HepG2 (cell line): ENCODE measurements around the gene RHBDD1. TPM values are rescaled to one million over a fixed set of nuclear protein-coding genes. Genes with fewer than 3 reads are reported as not detected.

Experiments used
- GLI4 ChIP-seq: sonication (generic); formaldehyde crosslinking; IDR thresholded peaks from 2 replicates; pipeline ENCODE4 v1.5.1; 2020; ENCODE audit warnings: missing genetic modification reagents, mild to moderate bottlenecking, moderate library complexity, borderline replicate concordance
- POLR2A ChIP-seq, 2 experiments: IDR thresholded peaks; 2 replicates each; pipeline ENCODE4 v1.6.1; 2011; ENCODE audit warnings: low read depth in 2 of 2, low read length in 2 of 2, mild to moderate bottlenecking in 1 of 2, moderate library complexity in 1 of 2; ENCODE audit not compliant: insufficient read depth in 1 of 2
- SP1 ChIP-seq, 2 experiments: fragments of 450-650 bp in 1 of 2; sonication (generic) in 1 of 2; formaldehyde crosslinking in 1 of 2; IDR thresholded peaks; 2 replicates each; pipeline versions ENCODE4 v1.4.0 to v1.6.1; 2016 to 2020; ENCODE audit warnings: missing genetic modification reagents in 1 of 2
- TEAD3 ChIP-seq: optimal IDR thresholded peaks from 2 replicates; pipeline ENCODE3; 2016; ENCODE audit warnings: borderline replicate concordance
- USF2 ChIP-seq, 2 experiments: sonication (generic) in 1 of 2; formaldehyde crosslinking in 1 of 2; IDR thresholded peaks; 2 replicates each; pipeline versions ENCODE4 v1.5.1 to v1.6.1; 2011 to 2020; ENCODE audit warnings: borderline replicate concordance in 1 of 2, low read depth in 1 of 2, low read length in 1 of 2, mild to moderate bottlenecking in 1 of 2, missing genetic modification reagents in 1 of 2, moderate library complexity in 1 of 2
- ZIK1 ChIP-seq: sonication (generic); formaldehyde crosslinking; IDR thresholded peaks from 2 replicates; pipeline ENCODE4 v1.5.0; 2020; ENCODE audit warnings: mild to moderate bottlenecking, low read depth, missing genetic modification reagents, borderline replicate concordance
- ZNF770 ChIP-seq: sonication (generic); formaldehyde crosslinking; IDR thresholded peaks from 2 replicates; pipeline ENCODE4 v1.5.0; 2020; ENCODE audit warnings: mild to moderate bottlenecking, missing genetic modification reagents
- polyA plus RNA-seq, 8 experiments: library from polyadenylated mRNA; depleted of rRNA in 3 of 8; stranded (reverse) in 7 of 8; unstranded in 1 of 8; fragments of >200 nt; fragmentation: Illumina TruSeq in 4 of 8; extraction: Trizol in 4 of 8; gene quantifications; 2 replicates each; pipeline versions ENCODE4 v1.2.1 to v1.2.3, GENCODE V29; 2011 to 2016; ENCODE audit warnings: low read depth in 4 of 8, missing spikeins in 1 of 8, mixed read lengths in 1 of 8; ENCODE audit not compliant: insufficient read depth in 1 of 8
- total RNA-seq, 5 experiments: library from RNA; depleted of rRNA; stranded (reverse); fragments of >200 nt; fragmentation: Illumina TruSeq; extraction: Trizol; gene quantifications; 2 replicates each; pipeline ENCODE4 v1.2.3, GENCODE V29; 2016; ENCODE audit warnings: low read depth in 1 of 5
- TF ChIP-seq, protein P1 (sequence below): sonication (generic); formaldehyde crosslinking; IDR thresholded peaks from 2 replicates; pipeline ENCODE4 v1.5.0; 2020; ENCODE audit warnings: missing genetic modification reagents
- TF ChIP-seq, protein P2 (sequence below): sonication (generic); formaldehyde crosslinking; IDR thresholded peaks from 2 replicates; pipeline ENCODE4 v1.5.1; 2020; ENCODE audit warnings: mild to moderate bottlenecking, missing genetic modification reagents, moderate library complexity

Gene RHBDD1
- total and polyA plus RNA-seq, 2 of the 13 experiments (the other 11 are each of a cell fraction or from before 2014, with no cell fraction given), result 8.2 to 9.5 TPM

GRCh38 chr2:226796012-226796839, 39.6 kb upstream of the RHBDD1 start (continued):
- no peak for TF ChIP-seq ZIK1 (CRISPR knock-in tag)
- no peak for TF ChIP-seq SP1 (IDR thresholded peaks at IDR 0.05)
- TF ChIP-seq SP1 (CRISPR knock-in tag; IDR thresholded peaks at IDR 0.05), result no peak
- no peak for TF ChIP-seq GLI4
- no peak for TF ChIP-seq TEAD3 (CRISPR knock-in tag)
- TF ChIP-seq ZNF770, result no peak
- TF ChIP-seq USF2 (IDR thresholded peaks at IDR 0.05; ENCODE audit: low read depth, low read length), result no peak
- no peak for TF ChIP-seq USF2 (CRISPR knock-in tag; IDR thresholded peaks at IDR 0.05; ENCODE audit: borderline replicate concordance)
- TF ChIP-seq, protein P1, sequence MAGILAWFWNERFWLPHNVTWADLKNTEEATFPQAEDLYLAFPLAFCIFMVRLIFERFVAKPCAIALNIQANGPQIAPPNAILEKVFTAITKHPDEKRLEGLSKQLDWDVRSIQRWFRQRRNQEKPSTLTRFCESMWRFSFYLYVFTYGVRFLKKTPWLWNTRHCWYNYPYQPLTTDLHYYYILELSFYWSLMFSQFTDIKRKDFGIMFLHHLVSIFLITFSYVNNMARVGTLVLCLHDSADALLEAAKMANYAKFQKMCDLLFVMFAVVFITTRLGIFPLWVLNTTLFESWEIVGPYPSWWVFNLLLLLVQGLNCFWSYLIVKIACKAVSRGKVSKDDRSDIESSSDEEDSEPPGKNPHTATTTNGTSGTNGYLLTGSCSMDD, result no peak
- TF ChIP-seq POLR2A (IDR thresholded peaks at IDR 0.05; ENCODE audit: insufficient read depth in 1 of 2, low read depth in 2 of 2, low read length in 2 of 2), result peak in 1 of 2 experiments; percentile 19; a peak in 1 of 4 replicates
- TF ChIP-seq, protein P2, sequence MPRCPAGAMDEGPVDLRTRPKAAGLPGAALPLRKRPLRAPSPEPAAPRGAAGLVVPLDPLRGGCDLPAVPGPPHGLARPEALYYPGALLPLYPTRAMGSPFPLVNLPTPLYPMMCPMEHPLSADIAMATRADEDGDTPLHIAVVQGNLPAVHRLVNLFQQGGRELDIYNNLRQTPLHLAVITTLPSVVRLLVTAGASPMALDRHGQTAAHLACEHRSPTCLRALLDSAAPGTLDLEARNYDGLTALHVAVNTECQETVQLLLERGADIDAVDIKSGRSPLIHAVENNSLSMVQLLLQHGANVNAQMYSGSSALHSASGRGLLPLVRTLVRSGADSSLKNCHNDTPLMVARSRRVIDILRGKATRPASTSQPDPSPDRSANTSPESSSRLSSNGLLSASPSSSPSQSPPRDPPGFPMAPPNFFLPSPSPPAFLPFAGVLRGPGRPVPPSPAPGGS (CRISPR knock-in tag), result no peak
